ENCODE measurements around the gene ATP11A.

ATP11A gene

GRCh38 chr13:112733661-112734379 lies 44.0 kb downstream of the ATP11A start:
- no peak for TF ChIP-seq CTCF (IDR thresholded peaks at IDR 0.05; ENCODE audit: low read depth, low read length)
- no peaks in the 10 kb centered on the region for H3K9me3 ChIP-seq (ENCODE audit: insufficient read depth, low read length)
- no peaks in the 10 kb centered on the region for H3K27me3 ChIP-seq (ENCODE audit: low read depth, low read length)
- peaks cover 54% of the 10 kb centered on the region for H3K79me2 ChIP-seq (ENCODE audit: low read length)
- H3K4me3 ChIP-seq (ENCODE audit: low read length): no peak overlapping the region
- H3K36me3 ChIP-seq (replicated peaks; ENCODE audit: low read depth, low read length): no peaks in the 10 kb centered on the region
- H3K9ac ChIP-seq (ENCODE audit: low read length): no peak overlapping the region
- no peak overlapping the region for H3K4me2 ChIP-seq (ENCODE audit: low read length)
- no peak overlapping the region for H2AFZ ChIP-seq (ENCODE audit: low read depth, low read length)
- peaks cover 69% of the 10 kb centered on the region for H4K20me1 ChIP-seq (ENCODE audit: insufficient read depth, low read length)
- no peaks in the 10 kb centered on the region; the same call in 1 of the 2 replicates for H3K4me1 ChIP-seq (ENCODE audit: low read length)
- no peak overlapping the region for H3K27ac ChIP-seq (ENCODE audit: low read length)

GRCh38 chr13:112734696-112735547 lies 45.1 kb downstream of the ATP11A start:
- H3K79me2 ChIP-seq (ENCODE audit: low read length): peaks cover 49% of the 10 kb centered on the region
- H3K27me3 ChIP-seq (ENCODE audit: low read depth, low read length): no peaks in the 10 kb centered on the region

GRCh38 chr13:112735791-112736190 lies 46.0 kb downstream of the ATP11A start:
- Histone ChIP-seq H2AFZ (ENCODE audit: low read depth, low read length) (no peak overlapping the region), H3K36me3 (replicated peaks; ENCODE audit: low read depth, low read length) (no peaks in the 10 kb centered on the region), H3K27ac (ENCODE audit: low read length) (no peak overlapping the region), H3K4me3 (ENCODE audit: low read length) (no peak overlapping the region), H4K20me1 (ENCODE audit: insufficient read depth, low read length) (peaks cover 66% of the 10 kb centered on the region), H3K27me3 (ENCODE audit: low read depth, low read length) (no peaks in the 10 kb centered on the region), H3K9me3 (ENCODE audit: insufficient read depth, low read length) (no peaks in the 10 kb centered on the region), H3K79me2 (ENCODE audit: low read length) (peaks cover 41% of the 10 kb centered on the region), H3K9ac (ENCODE audit: low read length) (no peak overlapping the region), H3K4me1 (ENCODE audit: low read length) (no peaks in the 10 kb centered on the region; the same call in 1 of the 2 replicates), H3K4me2 (ENCODE audit: low read length) (no peak overlapping the region)
- no peak for TF ChIP-seq CTCF (IDR thresholded peaks at IDR 0.05; ENCODE audit: low read depth, low read length)
- no peak for TF ChIP-seq EZH2phosphoT487 (IDR thresholded peaks at IDR 0.05; ENCODE audit: low read depth)

More at GRCh38 chr13:112734696-112735547, 45.1 kb downstream of the ATP11A start:
- H3K4me2 ChIP-seq (ENCODE audit: low read length): no peak overlapping the region
- peaks cover 67% of the 10 kb centered on the region for H4K20me1 ChIP-seq (ENCODE audit: insufficient read depth, low read length)
- no peak overlapping the region for H2AFZ ChIP-seq (ENCODE audit: low read depth, low read length)
- H3K27ac ChIP-seq (ENCODE audit: low read length): no peak overlapping the region
- H3K4me1 ChIP-seq (ENCODE audit: low read length): no peaks in the 10 kb centered on the region; the same call in 1 of the 2 replicates
- H3K9me3 ChIP-seq (ENCODE audit: insufficient read depth, low read length): no peaks in the 10 kb centered on the region
- no peaks in the 10 kb centered on the region for H3K36me3 ChIP-seq (replicated peaks; ENCODE audit: low read depth, low read length)
- no peak overlapping the region for H3K9ac ChIP-seq (ENCODE audit: low read length)
- H3K4me3 ChIP-seq (ENCODE audit: low read length): no peak overlapping the region
- TF ChIP-seq EZH2phosphoT487 (IDR thresholded peaks at IDR 0.05; ENCODE audit: low read depth): no peak

- Histone ChIP-seq H3K4me3 (ENCODE audit: low read length) (no peak overlapping the region), H3K4me2 (ENCODE audit: low read length) (no peak overlapping the region), H3K9ac (ENCODE audit: low read length) (no peak overlapping the region), H3K27me3 (ENCODE audit: low read depth, low read length) (no peaks in the 10 kb centered on the region), H2AFZ (ENCODE audit: low read depth, low read length) (no peak overlapping the region), H3K27ac (ENCODE audit: low read length) (no peak overlapping the region), H3K79me2 (ENCODE audit: low read length) (peaks cover 47% of the 10 kb centered on the region), H4K20me1 (ENCODE audit: insufficient read depth, low read length) (peaks cover 71% of the 10 kb centered on the region), H3K9me3 (ENCODE audit: insufficient read depth, low read length) (no peaks in the 10 kb centered on the region), H3K4me1 (ENCODE audit: low read length) (no peaks in the 10 kb centered on the region; the same call in 1 of the 2 replicates), H3K36me3 (replicated peaks; ENCODE audit: low read depth, low read length) (no peaks in the 10 kb centered on the region)
- TF ChIP-seq EZH2phosphoT487 (IDR thresholded peaks at IDR 0.05; ENCODE audit: low read depth) (no peak), CTCF (IDR thresholded peaks at IDR 0.05; ENCODE audit: low read depth, low read length) (no peak)
These were observed 47.5 kb downstream of the ATP11A start for GRCh38 chr13:112737294-112737693.
